Thyroid gland (tissue), 4 donors: ENCODE measurements around the gene CCDC9B.

Source experiments
- CTCF ChIP-seq, 6 experiments: fragments of 200-600 bp in 3 of 6; fragments of 450-650 bp in 3 of 6; sonication (generic) in 3 of 6; IDR thresholded peaks; one replicate each; pipeline ENCODE4 v1.5.1; 2016 to 2019; ENCODE audit warnings: antibody characterized with exemption in 6 of 6, mild to moderate bottlenecking in 2 of 6, inconsistent platforms in 1 of 6, moderate library complexity in 1 of 6
- POLR2A ChIP-seq, 2 donors: fragments of 450-650 bp; IDR thresholded peaks; one replicate each; pipeline ENCODE4 v1.6.1; 2017; ENCODE audit warnings: antibody characterized with exemption in 2 of 2, mild to moderate bottlenecking in 2 of 2, moderate library complexity in 1 of 2

- TF ChIP-seq CTCF (IDR thresholded peaks at IDR 0.05) (no peak), POLR2A (IDR thresholded peaks at IDR 0.05) (no peak)
These were observed 9.7 kb downstream of the CCDC9B start for GRCh38 chr15:40331026-40331425.
